ENCODE data around the gene NPHP1. TPM values are rescaled to one million over a fixed set of nuclear protein-coding genes. Genes with fewer than 3 reads are reported as not detected.
"Not testable (repeated sequence)": the region's sequence is repeated elsewhere in the genome, so short reads cannot be mapped to it uniquely, and the experiment has no call there.

NPHP1 gene
- total RNA-seq, 2 donors from 2014 or later: 8.4 to 10.6 TPM

- not testable (repeated sequence) for H3K27ac ChIP-seq (ENCODE audit: low read depth, low read length); H3K36me3 Mint-ChIP-seq (ENCODE audit: low read depth); H3K4me1 Mint-ChIP-seq; H3K9ac ChIP-seq (ENCODE audit: extremely low read depth, low read length, poor library complexity, severe bottlenecking); H3K4me3 ChIP-seq (ENCODE audit: low read length); H3K4me3 Mint-ChIP-seq; H3K27ac Mint-ChIP-seq; H3K9me3 Mint-ChIP-seq; H3K4me1 ChIP-seq (ENCODE audit: control insufficient read depth, insufficient read depth, low read length); H3K27me3 ChIP-seq (ENCODE audit: control insufficient read depth, insufficient read depth, low read length, poor library complexity, severe bottlenecking); H3K27me3 Mint-ChIP-seq (ENCODE audit: insufficient read depth); H3K36me3 ChIP-seq (ENCODE audit: control insufficient read depth, insufficient read depth, low read length); DNase-seq; H3K9me3 ChIP-seq (ENCODE audit: control insufficient read depth, low read length)
- WGBS, 2 experiments (ENCODE audit: insufficient coverage in 1 of 2, insufficient read length in 1 of 2): no CpG with 5 or more reads among the region's 2 CpGs
Measured at GRCh38 chr2:110083757-110084156, 121.1 kb downstream of the NPHP1 start.

- not testable (repeated sequence) for DNase-seq; H3K4me1 ChIP-seq (ENCODE audit: control insufficient read depth, insufficient read depth, low read length); H3K27me3 ChIP-seq (ENCODE audit: control insufficient read depth, insufficient read depth, low read length, poor library complexity, severe bottlenecking); H3K27me3 Mint-ChIP-seq (ENCODE audit: insufficient read depth); H3K9me3 Mint-ChIP-seq; H3K36me3 Mint-ChIP-seq (ENCODE audit: low read depth); H3K4me3 ChIP-seq (ENCODE audit: low read length); H3K27ac Mint-ChIP-seq; H3K4me3 Mint-ChIP-seq; H3K36me3 ChIP-seq (ENCODE audit: control insufficient read depth, insufficient read depth, low read length); H3K9ac ChIP-seq (ENCODE audit: extremely low read depth, low read length, poor library complexity, severe bottlenecking); H3K27ac ChIP-seq (ENCODE audit: low read depth, low read length); H3K9me3 ChIP-seq (ENCODE audit: control insufficient read depth, low read length); H3K4me1 Mint-ChIP-seq
- no CpG with 5 or more reads among the region's 8 CpGs for WGBS, 2 experiments (ENCODE audit: insufficient coverage in 1 of 2, insufficient read length in 1 of 2)
Measured at GRCh38 chr2:110083162-110083561, 121.7 kb downstream of the NPHP1 start.

GRCh38 chr2:110078104-110078503 lies 126.7 kb downstream of the NPHP1 start:
- H3K4me3 ChIP-seq (ENCODE audit: low read length); H3K4me3 Mint-ChIP-seq; DNase-seq; H3K4me1 Mint-ChIP-seq; H3K9ac ChIP-seq (ENCODE audit: extremely low read depth, low read length, poor library complexity, severe bottlenecking); H3K36me3 Mint-ChIP-seq (ENCODE audit: low read depth); H3K36me3 ChIP-seq (ENCODE audit: control insufficient read depth, insufficient read depth, low read length); H3K27me3 Mint-ChIP-seq (ENCODE audit: insufficient read depth); H3K27ac Mint-ChIP-seq; H3K4me1 ChIP-seq (ENCODE audit: control insufficient read depth, insufficient read depth, low read length); H3K27me3 ChIP-seq (ENCODE audit: control insufficient read depth, insufficient read depth, low read length, poor library complexity, severe bottlenecking); H3K9me3 Mint-ChIP-seq; H3K27ac ChIP-seq (ENCODE audit: low read depth, low read length); H3K9me3 ChIP-seq (ENCODE audit: control insufficient read depth, low read length): not testable (repeated sequence)
- WGBS, 2 experiments (ENCODE audit: insufficient coverage in 1 of 2, insufficient read length in 1 of 2): no CpG with 5 or more reads among the region's 4 CpGs

GRCh38 chr2:110075896-110076295 lies 128.9 kb downstream of the NPHP1 start:
- H3K4me1 Mint-ChIP-seq; H3K27ac ChIP-seq (ENCODE audit: low read depth, low read length); H3K4me3 ChIP-seq (ENCODE audit: low read length); H3K27ac Mint-ChIP-seq; H3K4me3 Mint-ChIP-seq; DNase-seq; H3K4me1 ChIP-seq (ENCODE audit: control insufficient read depth, insufficient read depth, low read length); H3K36me3 ChIP-seq (ENCODE audit: control insufficient read depth, insufficient read depth, low read length); H3K36me3 Mint-ChIP-seq (ENCODE audit: low read depth); H3K9ac ChIP-seq (ENCODE audit: extremely low read depth, low read length, poor library complexity, severe bottlenecking); H3K9me3 ChIP-seq (ENCODE audit: control insufficient read depth, low read length); H3K27me3 Mint-ChIP-seq (ENCODE audit: insufficient read depth); H3K9me3 Mint-ChIP-seq; H3K27me3 ChIP-seq (ENCODE audit: control insufficient read depth, insufficient read depth, low read length, poor library complexity, severe bottlenecking): not testable (repeated sequence)
- 86% methylated on average over 1 of the region's 4 CpGs; no CpG with 5 or more reads in 1 of the 2 experiments for WGBS, 2 experiments (ENCODE audit: insufficient coverage in 1 of 2, insufficient read length in 1 of 2)

Small RNA genes within 50 kb of the gene (microRNA-seq; reads per million reads assigned to microRNA genes)
- not detected for gene MIR4436B1 (ENCODE audit: borderline microRNAs expressed)

Other genes starting within 250 kb of the NPHP1 start
- gene MALL, start 89.2 kb downstream of the NPHP1 start, total RNA-seq: 1 to 10 TPM; 2.7 to 5.2 TPM
- 10 to 100 TPM; 11.5 to 35.5 TPM for gene MTLN, start 7.5 kb upstream of the NPHP1 start, total RNA-seq